Spleen (tissue), 11 donors: Measurements from ENCODE around the gene CLN5. TPM values are rescaled to one million over a fixed set of nuclear protein-coding genes. Genes with fewer than 3 reads are reported as not detected.

Experiments used
- DNase-seq: peaks from one replicate; pipeline ENCODE4 v3.0.0-alpha.2; 2020
- H3K27ac ChIP-seq, 8 donors: fragments of 200-600 bp; sonication (generic) in 7 of 8; 1 replicate in 4 of 8; 2 replicates in 4 of 8; pipeline versions ENCODE4 v1.5.0 to v1.8.0; 2016 to 2021; ENCODE audit warnings: inconsistent platforms in 4 of 8, mild to moderate bottlenecking in 4 of 8, moderate library complexity in 1 of 8
- H3K27me3 ChIP-seq, 7 donors: fragments of 200-600 bp; sonication (generic) in 6 of 7; replicated peaks in 1 of 7; 1 replicate in 4 of 7; 2 replicates in 3 of 7; pipeline versions ENCODE4 v1.5.0 to v1.8.0; 2016 to 2021; ENCODE audit warnings: inconsistent platforms in 3 of 7, mild to moderate bottlenecking in 1 of 7
- H3K36me3 ChIP-seq, 6 donors: fragments of 200-600 bp; sonication (generic) in 5 of 6; 1 replicate in 4 of 6; 2 replicates in 2 of 6; pipeline versions ENCODE4 v1.5.0 to v1.8.0; 2016 to 2021; ENCODE audit warnings: inconsistent platforms in 2 of 6
- H3K4me1 ChIP-seq, 6 donors: fragments of 200-600 bp; sonication (generic) in 5 of 6; 1 replicate in 3 of 6; 2 replicates in 3 of 6; pipeline versions ENCODE4 v1.5.0 to v1.8.0; 2016 to 2021; ENCODE audit warnings: inconsistent platforms in 3 of 6
- H3K4me3 ChIP-seq, 8 donors: fragments of 200-600 bp; sonication (generic) in 7 of 8; 1 replicate in 4 of 8; 2 replicates in 4 of 8; pipeline versions ENCODE4 v1.5.0 to v1.8.0; 2016 to 2021; ENCODE audit warnings: inconsistent platforms in 4 of 8, mild to moderate bottlenecking in 4 of 8, moderate library complexity in 2 of 8
- H3K9me3 ChIP-seq, 8 donors: fragments of 200-600 bp; sonication (generic) in 7 of 8; 1 replicate in 4 of 8; 2 replicates in 4 of 8; pipeline versions ENCODE4 v1.5.0 to v1.8.0; 2016 to 2021; ENCODE audit warnings: inconsistent platforms in 4 of 8
- POLR2A ChIP-seq, 3 donors: fragments of 450-650 bp; IDR thresholded peaks; one replicate each; pipeline ENCODE4 v1.5.1; 2017; ENCODE audit warnings: antibody characterized with exemption in 3 of 3, mild to moderate bottlenecking in 1 of 3
- POLR2AphosphoS5 ChIP-seq, 3 donors: sonication (generic); formaldehyde crosslinking; IDR thresholded peaks; one replicate each; pipeline ENCODE4 v1.5.1; 2017; ENCODE audit warnings: antibody characterized with exemption in 3 of 3
- WGBS, 5 donors: extraction: QIAGEN DNeasy Blood & Tissue Kit in 3 of 5; methylation state at CpG; one replicate each; pipeline versions ENCODE4 v1.1.5 to v1.1.7; 2013 to 2018; 5-methylcytosine and 5-hydroxymethylcytosine counted together
- intact Hi-C: fragments of 100-400 bp; cut with DNase I; formaldehyde crosslinking; loops from one replicate; pipeline ENCODE4 v1.15.0; 2023; ENCODE audit warnings: low total_unique reads
- polyA plus RNA-seq, 3 donors: library from polyadenylated mRNA; stranded (reverse); fragments of 200-250 nt; gene quantifications; one replicate each; pipeline ENCODE4 v1.2.1, GENCODE V29; 2013
- total RNA-seq, 7 donors: library from RNA; depleted of rRNA in 3 of 7; stranded (reverse); fragments of >200 nt in 3 of 7; fragmentation: NEBNext Ultra II Directional in 4 of 7; extraction: Animal tissue kit (Norgen Biotek cat#: 25700) in 4 of 7; gene quantifications; one replicate each; pipeline versions ENCODE4 v1.1.0 to v1.2.1, GENCODE V29; 2016 to 2021
- TF ChIP-seq, protein P1 (sequence below), 11 experiments: fragments of 200-600 bp in 7 of 11; fragments of 450-650 bp in 4 of 11; sonication (generic) in 4 of 11; IDR thresholded peaks in 8 of 11; conservative IDR thresholded peaks in 3 of 11; 1 replicate in 7 of 11; 2 replicates in 4 of 11; pipeline versions ENCODE4 v1.4.0 to v1.8.0; 2016 to 2021; ENCODE audit warnings: antibody characterized with exemption in 11 of 11, inconsistent platforms in 4 of 11, mild to moderate bottlenecking in 1 of 11
- donor health status: healthy with polysubstance abuse.
- donor health status: DM: no; HTN: no; CAD: no; lungs with moderate emphysema.
- donor health status: DM: no; HTN: no; CAD: no.
- donor health status: Bipolar disorder and iron deficiency.
- donor health status: healthy.
- donor health status: DM: no; HTN: no; CAD: no.
- donor health status: DM: yes; HTN: yes; CAD: no.

Gene CLN5
- total and polyA plus RNA-seq, 10 donors: 12.4 to 29.0 (median 20.3) TPM

DNA sequence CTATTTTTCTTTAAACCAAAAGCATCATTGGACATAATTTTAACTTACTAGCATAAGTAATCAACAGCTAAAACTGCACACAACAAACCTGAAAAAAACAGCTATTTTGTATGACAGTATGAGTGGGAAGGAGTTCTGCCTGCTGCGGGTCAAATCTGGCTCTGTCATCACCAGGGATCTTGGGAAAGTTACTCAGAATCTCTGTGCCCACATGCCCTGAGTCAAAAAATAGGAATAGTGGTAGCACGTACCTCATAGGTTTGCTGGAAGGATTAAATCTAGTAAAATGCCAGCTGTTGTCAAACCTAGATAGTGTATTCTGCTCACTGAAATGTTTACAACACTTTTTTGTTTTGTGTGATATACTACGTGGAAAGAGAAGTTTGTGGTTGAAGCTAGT is 1.1 kb downstream of the CLN5 start:
- 36 to 64% (median 41%) methylated on average over 3 of the region's 3 CpGs for WGBS, 5 donors
- peaks cover 0 to 18% (median 0%) of the 10 kb centered on the region in 7 donors for H3K27me3 ChIP-seq
- TF ChIP-seq POLR2AphosphoS5 (IDR thresholded peaks at IDR 0.05): no peak
- TF ChIP-seq, protein P1, sequence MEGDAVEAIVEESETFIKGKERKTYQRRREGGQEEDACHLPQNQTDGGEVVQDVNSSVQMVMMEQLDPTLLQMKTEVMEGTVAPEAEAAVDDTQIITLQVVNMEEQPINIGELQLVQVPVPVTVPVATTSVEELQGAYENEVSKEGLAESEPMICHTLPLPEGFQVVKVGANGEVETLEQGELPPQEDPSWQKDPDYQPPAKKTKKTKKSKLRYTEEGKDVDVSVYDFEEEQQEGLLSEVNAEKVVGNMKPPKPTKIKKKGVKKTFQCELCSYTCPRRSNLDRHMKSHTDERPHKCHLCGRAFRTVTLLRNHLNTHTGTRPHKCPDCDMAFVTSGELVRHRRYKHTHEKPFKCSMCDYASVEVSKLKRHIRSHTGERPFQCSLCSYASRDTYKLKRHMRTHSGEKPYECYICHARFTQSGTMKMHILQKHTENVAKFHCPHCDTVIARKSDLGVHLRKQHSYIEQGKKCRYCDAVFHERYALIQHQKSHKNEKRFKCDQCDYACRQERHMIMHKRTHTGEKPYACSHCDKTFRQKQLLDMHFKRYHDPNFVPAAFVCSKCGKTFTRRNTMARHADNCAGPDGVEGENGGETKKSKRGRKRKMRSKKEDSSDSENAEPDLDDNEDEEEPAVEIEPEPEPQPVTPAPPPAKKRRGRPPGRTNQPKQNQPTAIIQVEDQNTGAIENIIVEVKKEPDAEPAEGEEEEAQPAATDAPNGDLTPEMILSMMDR (IDR thresholded peaks at IDR 0.05 in 8 of 11, conservative IDR thresholded peaks at IDR 0.05 in 3 of 11): no peak
- TF ChIP-seq POLR2A (IDR thresholded peaks at IDR 0.05): no peak
- peak overlapping the region in 6 of 8 donors; percentile 90 to 95 (median 94) for H3K27ac ChIP-seq
- no peak for DNase-seq
- peaks cover 0 to 30% (median 6%) of the 10 kb centered on the region in 6 donors for H3K36me3 ChIP-seq
- intact Hi-C loops: no loop called here
- peak overlapping the region; percentile 54 to 88 (median 64) for H3K4me3 ChIP-seq
- no peaks in the 10 kb centered on the region for H3K9me3 ChIP-seq
- peaks cover 14 to 37% (median 23%) of the 10 kb centered on the region in 6 donors for H3K4me1 ChIP-seq

DNA sequence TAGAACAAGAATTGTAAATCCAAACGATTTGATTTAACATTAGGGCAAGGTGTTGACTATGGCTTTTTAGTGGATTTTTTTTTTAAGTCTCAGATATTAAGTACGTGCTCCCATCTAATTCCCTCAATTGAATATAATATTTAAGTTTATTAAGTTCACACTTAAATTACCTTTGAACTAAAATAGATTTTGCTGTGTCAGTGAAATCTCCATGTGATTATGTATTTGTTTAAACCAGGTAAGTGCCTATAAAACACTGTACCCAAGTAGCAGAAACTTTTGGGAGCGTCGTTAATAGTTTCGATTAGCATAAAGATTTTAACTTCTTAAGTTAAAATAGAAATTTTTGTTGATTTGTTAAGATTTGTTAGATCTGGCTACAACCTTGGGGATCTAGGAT is 1.6 kb downstream of the CLN5 start:
- no peaks in the 10 kb centered on the region for H3K9me3 ChIP-seq
- no peak for DNase-seq
- WGBS, 5 donors: 87 to 90% (median 89%) methylated on average over 5 of the region's 5 CpGs
- H3K4me1 ChIP-seq: peaks cover 14 to 37% (median 23%) of the 10 kb centered on the region in 6 donors
- peak overlapping the region in 1 of 8 donors; percentile 94 for H3K27ac ChIP-seq
- no peak for TF ChIP-seq POLR2AphosphoS5 (IDR thresholded peaks at IDR 0.05)
- TF ChIP-seq POLR2A (IDR thresholded peaks at IDR 0.05): no peak
- TF ChIP-seq, protein P1 (IDR thresholded peaks at IDR 0.05 in 8 of 11, conservative IDR thresholded peaks at IDR 0.05 in 3 of 11): no peak
- peaks cover 0 to 34% (median 6%) of the 10 kb centered on the region in 6 donors for H3K36me3 ChIP-seq
- intact Hi-C loops: no loop called here
- no peak overlapping the region for H3K4me3 ChIP-seq
- H3K27me3 ChIP-seq: peaks cover 0 to 13% (median 0%) of the 10 kb centered on the region in 7 donors

DNA sequence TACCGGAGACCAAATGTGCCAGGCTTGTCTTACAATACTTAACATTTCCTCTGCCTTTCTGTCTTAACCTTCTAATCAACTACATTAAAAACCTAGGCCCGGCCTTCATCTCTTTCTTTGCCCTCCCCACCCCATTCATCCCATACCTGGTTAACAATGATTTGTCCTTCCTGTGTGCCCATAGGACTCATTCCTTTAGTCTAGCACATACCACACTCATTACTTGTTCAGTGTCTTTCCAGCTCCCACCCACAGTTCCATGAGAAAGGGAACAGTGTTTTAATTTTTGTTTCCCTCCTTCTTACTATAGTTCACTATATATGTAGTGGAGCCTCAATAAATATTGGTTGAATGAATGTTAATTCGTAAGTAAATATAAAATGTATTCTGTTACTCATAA is 2.4 kb downstream of the CLN5 start:
- intact Hi-C loops: no loop called here
- Histone ChIP-seq H3K36me3 (peaks cover 0 to 42% (median 8%) of the 10 kb centered on the region in 6 donors), H3K27me3 (peaks cover 0 to 5% (median 0%) of the 10 kb centered on the region in 7 donors), H3K4me1 (peaks cover 14 to 38% (median 23%) of the 10 kb centered on the region in 6 donors), H3K4me3 (no peak overlapping the region), H3K9me3 (no peaks in the 10 kb centered on the region), H3K27ac (no peak overlapping the region)
- 96 to 99% (median 97%) methylated on average over 3 of the region's 3 CpGs for WGBS, 5 donors
- DNase-seq: no peak
- TF ChIP-seq POLR2AphosphoS5 (IDR thresholded peaks at IDR 0.05) (no peak), POLR2A (IDR thresholded peaks at IDR 0.05) (no peak)
- TF ChIP-seq, protein P1 (IDR thresholded peaks at IDR 0.05 in 8 of 11, conservative IDR thresholded peaks at IDR 0.05 in 3 of 11): no peak

DNA sequence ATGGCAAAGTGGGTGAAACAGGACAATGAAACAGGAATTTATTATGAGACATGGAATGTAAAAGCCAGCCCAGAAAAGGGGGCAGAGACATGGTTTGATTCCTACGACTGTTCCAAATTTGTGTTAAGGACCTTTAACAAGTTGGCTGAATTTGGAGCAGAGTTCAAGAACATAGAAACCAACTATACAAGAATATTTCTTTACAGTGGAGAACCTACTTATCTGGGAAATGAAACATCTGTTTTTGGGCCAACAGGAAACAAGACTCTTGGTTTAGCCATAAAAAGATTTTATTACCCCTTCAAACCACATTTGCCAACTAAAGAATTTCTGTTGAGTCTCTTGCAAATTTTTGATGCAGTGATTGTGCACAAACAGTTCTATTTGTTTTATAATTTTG is 8.6 kb downstream of the CLN5 start:
- no peaks in the 10 kb centered on the region for H3K27me3 ChIP-seq
- H3K36me3 ChIP-seq: peaks cover 0 to 91% (median 29%) of the 10 kb centered on the region in 6 donors
- no peak overlapping the region for H3K4me3 ChIP-seq
- DNase-seq: no peak
- TF ChIP-seq, protein P1 (IDR thresholded peaks at IDR 0.05 in 8 of 11, conservative IDR thresholded peaks at IDR 0.05 in 3 of 11): no peak
- no peak for TF ChIP-seq POLR2AphosphoS5 (IDR thresholded peaks at IDR 0.05)
- H3K9me3 ChIP-seq: no peaks in the 10 kb centered on the region
- 49 to 64% (median 55%) methylated on average over 1 of the region's 1 CpG for WGBS, 5 donors
- peaks cover 9 to 53% (median 23%) of the 10 kb centered on the region in 6 donors for H3K4me1 ChIP-seq
- intact Hi-C loops: no loop called here
- peak overlapping the region in 1 of 8 donors; percentile 22 for H3K27ac ChIP-seq
